ENCODE measurements around the gene FCGBP.
"Not testable (repeated sequence)": the region's sequence is repeated elsewhere in the genome, so short reads cannot be mapped to it uniquely, and the experiment has no call there.

Gene FCGBP

GRCh38 chr19:39919976-39920375 lies 14.5 kb downstream of the FCGBP start:
- no peak overlapping the region for H3K4me3 ChIP-seq (ENCODE audit: low read depth, low read length)

- H3K4me3 ChIP-seq (ENCODE audit: low read depth, low read length) = no peak overlapping the region
Observed at GRCh38 chr19:39918183-39918651, 16.2 kb downstream of the FCGBP start.

- H3K4me3 ChIP-seq (ENCODE audit: low read depth, low read length) = no peak overlapping the region
Observed at GRCh38 chr19:39917561-39918182, 16.8 kb downstream of the FCGBP start.

GRCh38 chr19:39916851-39917396 lies 17.5 kb downstream of the FCGBP start:
- H3K4me3 ChIP-seq (ENCODE audit: low read depth, low read length) = no peak overlapping the region

- no peak overlapping the region for H3K4me3 ChIP-seq (ENCODE audit: low read depth, low read length)
Observed at GRCh38 chr19:39916236-39916635, 18.2 kb downstream of the FCGBP start.

DNA sequence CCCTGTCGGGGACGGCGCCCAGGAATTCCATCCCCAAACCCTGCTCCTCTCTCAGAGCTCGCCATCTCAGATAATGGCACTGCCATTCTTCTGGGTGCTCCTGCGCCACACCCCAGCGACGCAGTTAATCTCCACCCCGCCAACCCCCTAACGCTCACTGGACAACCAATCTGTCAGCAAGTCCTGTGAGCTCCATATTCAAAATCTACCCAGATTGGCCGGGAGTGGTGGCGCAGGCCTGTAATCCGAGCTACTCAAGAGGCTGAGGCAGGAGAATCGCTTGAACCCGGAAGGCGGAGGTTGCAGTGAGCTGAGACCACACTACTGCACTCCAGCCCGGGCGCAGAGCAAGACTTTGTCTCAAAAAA lies 18.6 kb downstream of the FCGBP start:
- no peak overlapping the region for H3K4me3 ChIP-seq (ENCODE audit: low read depth, low read length)

- no peak overlapping the region for H3K4me3 ChIP-seq (ENCODE audit: low read depth, low read length)
Observed at GRCh38 chr19:39915101-39915847, 19.2 kb downstream of the FCGBP start.

- no peak overlapping the region for H3K4me3 ChIP-seq (ENCODE audit: low read depth, low read length)
Observed at GRCh38 chr19:39913682-39914333, 20.6 kb downstream of the FCGBP start.

GRCh38 chr19:39908803-39909202 lies 25.6 kb downstream of the FCGBP start:
- no peak overlapping the region for H3K4me3 ChIP-seq (ENCODE audit: low read depth, low read length)

- no peak overlapping the region for H3K4me3 ChIP-seq (ENCODE audit: low read depth, low read length)
Observed at GRCh38 chr19:39906820-39907611, 27.4 kb downstream of the FCGBP start.

- no peak overlapping the region for H3K4me3 ChIP-seq (ENCODE audit: low read depth, low read length)
Observed at GRCh38 chr19:39906283-39906682, 28.2 kb downstream of the FCGBP start.

GRCh38 chr19:39903486-39904091 lies 30.8 kb downstream of the FCGBP start:
- H3K4me3 ChIP-seq (ENCODE audit: low read depth, low read length) = not testable (repeated sequence)

DNA sequence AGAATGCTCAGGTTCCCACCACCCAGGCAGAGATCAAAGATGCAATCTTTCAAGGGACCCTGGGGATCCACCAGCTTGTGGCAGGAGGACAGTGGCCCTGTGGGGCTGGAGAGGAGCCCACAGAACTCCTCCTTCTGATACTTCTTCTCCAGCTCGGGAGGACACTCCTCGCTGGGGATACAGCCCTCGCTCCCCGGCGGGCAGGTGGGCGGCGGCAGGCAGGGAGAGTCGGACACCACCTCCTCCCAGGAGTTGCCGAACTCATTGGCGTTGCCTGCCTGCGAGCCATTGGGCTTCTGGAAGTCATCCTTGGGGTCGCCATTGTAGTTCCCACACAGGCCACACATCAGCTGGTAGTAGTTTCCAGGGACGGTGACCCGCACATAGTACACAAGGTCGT lies 32.1 kb downstream of the FCGBP start:
- not testable (repeated sequence) for H3K4me3 ChIP-seq (ENCODE audit: low read depth, low read length)

DNA sequence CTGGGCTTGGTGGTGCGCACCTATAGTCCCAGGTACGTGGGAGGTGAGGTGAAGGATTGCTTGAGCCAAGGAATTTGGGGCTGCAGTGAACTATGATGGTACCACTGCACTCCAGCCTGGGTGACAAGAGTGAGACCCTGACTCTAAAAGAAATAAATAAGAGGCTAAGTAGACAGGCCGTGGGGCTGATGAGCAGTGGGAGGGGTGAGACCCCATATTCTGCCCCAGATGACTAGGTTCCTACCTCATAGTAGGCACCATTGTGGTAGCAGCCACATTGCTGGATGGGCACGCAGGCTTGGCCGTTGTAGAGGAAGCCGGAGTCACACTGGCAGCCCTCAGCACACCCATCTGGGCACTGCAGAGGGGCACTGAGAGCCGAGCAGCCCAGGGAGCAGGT lies 32.8 kb downstream of the FCGBP start:
- H3K4me3 ChIP-seq (ENCODE audit: low read depth, low read length) = not testable (repeated sequence)

DNA sequence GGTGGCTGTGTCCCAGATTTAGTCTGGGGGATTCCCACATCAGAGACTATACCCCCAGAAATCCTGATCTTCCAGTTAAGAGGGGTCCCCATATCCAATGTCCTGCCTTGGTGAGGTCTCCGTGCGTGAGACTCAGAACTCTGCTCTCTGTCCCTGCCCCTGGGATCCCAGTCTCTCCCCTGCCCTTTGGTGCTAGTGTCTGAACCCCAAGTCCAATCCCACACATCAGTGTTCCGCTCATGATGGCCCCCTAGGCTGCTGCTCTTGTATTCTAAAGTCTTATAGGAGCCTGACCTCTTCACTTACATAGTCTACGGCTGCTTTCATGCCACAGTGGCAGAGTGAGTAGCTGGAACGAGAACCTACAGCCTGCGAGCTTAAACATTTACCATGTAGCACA lies 35.6 kb downstream of the FCGBP start:
- not testable (repeated sequence) for H3K4me3 ChIP-seq (ENCODE audit: low read depth, low read length)

- H3K4me3 ChIP-seq (ENCODE audit: low read depth, low read length) = not testable (repeated sequence)
Observed at GRCh38 chr19:39897511-39898245, 36.8 kb downstream of the FCGBP start.

GRCh38 chr19:39895096-39895495 lies 39.3 kb downstream of the FCGBP start:
- not testable (repeated sequence) for H3K4me3 ChIP-seq (ENCODE audit: low read depth, low read length)

GRCh38 chr19:39894236-39894606 lies 40.2 kb downstream of the FCGBP start:
- not testable (repeated sequence) for H3K4me3 ChIP-seq (ENCODE audit: low read depth, low read length)

GRCh38 chr19:39893366-39894235 lies 40.8 kb downstream of the FCGBP start:
- H3K4me3 ChIP-seq (ENCODE audit: low read depth, low read length) = not testable (repeated sequence)

All from iPS-11a (cell line).